SK-N-DZ (cell line): ENCODE data around the gene MYO1D. TPM values are rescaled to one million over a fixed set of nuclear protein-coding genes. Genes with fewer than 3 reads are reported as not detected.
"Not testable (repeated sequence)": the region's sequence is repeated elsewhere in the genome, so short reads cannot be mapped to it uniquely, and the experiment has no call there.

Experiments used
- DNase-seq: peaks from one replicate; pipeline ENCODE4 v3.0.0-alpha.2; 2015; ENCODE audit warnings: low spot score
- polyA plus RNA-seq, 2 experiments: library from polyadenylated mRNA; depleted of rRNA; stranded (reverse); fragments of >200 nt; gene quantifications; 2 replicates each; pipeline ENCODE4 v1.2.3, GENCODE V29; 2014

Gene MYO1D
- polyA plus RNA-seq (2014; cell fraction: cytosol; rRNA removed), result 11.0 and 13.4 TPM in 2 replicates
- 11.4 and 13.4 TPM in 2 replicates for polyA plus RNA-seq (2014; cell fraction: nucleus; rRNA removed)

DNA sequence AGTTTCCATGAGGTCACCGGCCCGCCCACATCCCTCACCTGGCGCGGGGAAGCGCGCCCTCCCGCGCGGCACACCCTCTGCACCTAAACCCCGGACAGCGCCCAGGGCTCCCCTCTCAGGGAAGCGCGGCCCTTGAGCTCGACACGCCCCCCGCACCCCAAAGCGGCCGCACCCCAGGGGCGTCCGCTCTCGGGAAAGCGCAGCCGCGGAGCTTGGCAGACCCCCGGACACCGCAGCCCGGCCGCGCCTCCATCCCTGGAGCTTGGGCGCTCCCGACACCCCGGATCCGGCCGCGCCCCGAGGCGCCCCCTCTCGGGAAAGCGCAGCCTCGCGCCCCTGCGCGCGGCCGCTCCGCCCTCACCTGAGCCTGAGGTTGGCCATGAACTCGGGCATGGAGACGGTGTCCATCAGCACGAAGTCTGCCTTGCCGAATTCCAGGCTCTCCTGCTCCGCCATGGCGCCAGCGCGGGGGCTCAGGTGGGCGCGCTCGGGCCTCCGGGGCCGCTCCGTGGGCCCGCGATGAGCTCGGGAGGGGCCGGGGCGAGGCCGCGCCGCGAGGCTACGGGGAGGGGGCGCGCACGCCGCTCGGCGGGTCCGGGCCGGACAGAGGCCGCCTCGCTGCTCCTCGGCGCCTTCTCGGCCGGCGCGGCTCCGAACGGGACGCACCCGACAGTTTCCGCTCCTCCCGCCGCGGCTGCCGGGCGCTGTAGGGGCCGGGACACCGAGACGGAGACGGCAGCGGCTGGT, at the start of gene MYO1D:
Gene MYO1D (minus strand): TSS at position 708 of the 747 bp plus-strand sequence. CDS start 252 bp downstream, at position 456.
- DNase-seq, result peak; percentile 38

DNA sequence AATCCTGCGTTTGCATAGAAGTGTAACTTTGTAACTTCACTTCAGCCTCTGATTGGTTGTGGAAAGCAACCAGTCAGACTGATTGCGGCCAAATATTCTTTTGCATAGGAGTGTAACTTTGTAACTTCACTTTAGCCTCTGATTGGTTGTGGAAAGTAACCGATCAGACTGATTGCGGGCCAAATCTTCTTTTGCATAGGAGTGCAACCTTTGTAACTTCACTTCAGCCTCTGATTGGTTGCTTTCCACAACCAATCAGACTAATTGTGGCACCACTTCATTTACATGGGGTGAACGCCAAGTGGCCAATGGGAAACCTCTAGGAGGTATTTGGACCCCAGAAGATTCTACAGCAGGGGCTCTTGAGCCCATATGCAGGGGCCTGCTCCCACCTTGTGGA, 49.3 kb upstream of the MYO1D start:
- DNase-seq, result no peak

DNA sequence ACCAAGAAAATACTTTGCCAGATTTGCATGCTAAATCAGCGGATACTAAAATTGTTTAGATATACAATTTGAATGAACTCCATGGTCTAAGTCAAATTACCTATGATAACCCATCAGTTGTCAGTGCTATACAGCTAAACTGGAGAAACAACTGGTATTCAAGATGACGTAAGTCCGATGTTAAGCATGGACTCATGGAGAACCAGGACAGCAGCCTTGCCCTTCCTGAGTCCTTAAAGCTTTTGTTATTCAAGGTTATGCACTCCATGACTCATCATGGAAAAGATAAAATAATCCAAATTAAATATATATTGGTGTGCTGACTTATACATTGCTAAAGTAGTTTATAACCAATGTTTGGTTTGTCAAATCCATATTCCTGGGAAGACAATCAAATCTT, 47.0 kb upstream of the MYO1D start:
- not testable (repeated sequence) for DNase-seq

DNA sequence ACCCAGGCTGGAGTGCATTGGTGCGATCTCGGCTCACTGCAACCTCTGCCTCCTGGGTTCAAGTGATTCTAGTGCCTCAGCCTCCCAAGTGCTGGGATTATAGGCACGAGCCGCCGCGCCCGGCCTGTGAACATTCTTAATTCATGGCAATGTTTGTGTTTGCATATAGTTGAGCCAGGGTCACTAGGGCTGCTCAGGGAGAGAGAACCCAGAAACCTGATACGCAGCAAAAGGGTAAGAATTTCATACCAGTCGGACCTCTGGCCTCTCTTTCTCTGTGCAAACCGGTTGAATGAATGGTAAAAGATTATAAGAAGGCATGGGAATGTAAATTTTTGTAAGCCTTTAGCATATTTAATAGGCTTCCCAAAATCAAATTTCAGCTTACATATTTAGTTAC, 44.1 kb upstream of the MYO1D start:
- no peak for DNase-seq

DNA sequence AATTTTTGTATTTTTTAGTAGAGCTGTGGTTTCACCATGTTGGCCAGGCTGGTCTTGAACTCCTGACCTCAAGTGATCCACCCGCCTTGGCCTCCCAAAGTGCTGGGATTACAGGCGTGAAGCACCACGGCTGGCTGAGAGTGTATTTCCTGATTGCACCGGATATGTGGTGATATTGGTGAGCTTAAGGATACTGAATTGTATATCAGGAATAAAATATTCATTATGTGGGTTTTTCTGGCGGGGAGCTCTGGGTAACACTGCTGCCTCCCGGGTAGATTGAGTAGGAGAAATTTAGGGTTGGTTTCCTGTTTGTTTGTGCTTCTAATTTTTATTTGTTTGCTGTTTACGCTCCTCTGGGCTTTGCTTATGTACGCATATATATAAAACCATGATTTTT, 43.4 kb upstream of the MYO1D start:
- DNase-seq, result no peak

DNA sequence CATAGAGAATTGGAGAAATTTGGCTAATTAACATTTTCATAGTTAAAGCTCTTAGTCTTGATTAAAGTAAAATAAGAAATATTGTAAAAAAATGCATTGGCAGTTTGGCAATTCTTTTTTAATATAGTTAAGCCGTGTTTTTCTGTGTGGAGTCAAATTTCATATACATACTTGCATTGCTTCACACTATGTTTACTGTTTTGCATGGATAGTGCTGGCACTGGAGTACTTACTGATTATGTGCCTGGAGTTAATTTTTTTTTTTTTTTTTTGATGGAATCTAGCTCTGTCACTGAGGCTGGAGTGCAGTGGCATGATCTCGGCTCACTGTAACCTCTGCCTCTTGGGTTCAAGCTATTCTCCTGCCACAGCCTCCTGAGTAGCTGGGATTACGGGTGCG, 43.0 kb upstream of the MYO1D start:
- DNase-seq, result not testable (repeated sequence)

DNA sequence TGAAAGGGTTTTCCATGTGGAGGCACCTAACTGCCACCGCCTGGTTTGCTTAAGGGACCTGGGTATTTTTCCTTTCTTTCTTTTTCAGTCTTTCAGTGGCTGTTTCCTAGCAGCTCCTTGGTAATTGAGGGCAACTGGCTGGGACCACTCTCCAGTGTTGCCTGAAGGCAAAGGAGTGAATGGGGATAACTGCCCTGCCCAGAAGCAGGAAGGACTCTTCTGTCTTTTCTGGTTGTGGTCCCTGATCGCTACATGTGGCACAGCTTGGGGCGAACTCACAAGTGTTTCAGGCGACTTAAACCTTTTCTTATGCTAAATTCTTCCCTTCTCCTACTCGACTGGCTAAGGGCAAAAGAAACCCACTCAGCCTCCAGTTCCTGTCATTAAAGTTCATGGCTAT, 40.9 kb upstream of the MYO1D start:
- no peak for DNase-seq

DNA sequence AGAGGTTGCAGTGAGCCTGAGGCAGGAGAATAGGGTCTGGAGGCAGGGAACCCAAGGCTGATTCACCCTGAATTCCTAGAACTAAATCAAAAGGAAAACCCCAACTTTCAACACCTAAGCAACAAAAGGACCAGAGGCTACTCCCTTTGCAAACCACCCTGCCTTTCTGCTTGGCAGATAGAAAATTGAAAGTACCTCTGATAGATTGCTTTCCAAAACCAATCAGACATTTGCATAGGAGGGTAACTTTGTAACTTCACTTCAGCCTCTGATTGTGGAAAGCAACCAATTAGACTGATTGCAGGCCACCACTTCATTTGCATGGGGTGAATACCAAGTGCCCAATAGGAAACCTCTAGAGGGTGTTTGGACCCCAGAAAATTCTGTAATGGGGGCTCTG, 40.2 kb upstream of the MYO1D start:
- no peak for DNase-seq

DNA sequence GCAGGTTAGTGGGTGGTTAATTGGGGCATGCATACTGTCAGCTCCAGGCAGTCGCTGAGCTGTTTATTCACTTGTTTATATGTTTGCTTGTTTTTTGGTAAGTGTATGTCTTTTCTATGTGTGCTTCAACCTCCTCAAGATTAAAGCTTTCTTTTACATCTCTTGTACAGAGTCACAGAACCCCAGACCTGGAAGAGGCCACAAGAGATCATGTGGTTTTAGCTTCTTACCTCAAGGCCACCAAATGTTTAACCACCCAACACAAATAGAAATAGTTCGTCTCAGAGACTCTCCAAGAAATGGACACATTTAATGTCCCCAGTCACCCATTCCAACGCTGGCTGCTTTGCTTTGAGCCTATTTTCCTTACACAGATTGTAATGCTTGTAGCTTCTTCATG, 39.2 kb upstream of the MYO1D start:
- DNase-seq, result no peak

DNA sequence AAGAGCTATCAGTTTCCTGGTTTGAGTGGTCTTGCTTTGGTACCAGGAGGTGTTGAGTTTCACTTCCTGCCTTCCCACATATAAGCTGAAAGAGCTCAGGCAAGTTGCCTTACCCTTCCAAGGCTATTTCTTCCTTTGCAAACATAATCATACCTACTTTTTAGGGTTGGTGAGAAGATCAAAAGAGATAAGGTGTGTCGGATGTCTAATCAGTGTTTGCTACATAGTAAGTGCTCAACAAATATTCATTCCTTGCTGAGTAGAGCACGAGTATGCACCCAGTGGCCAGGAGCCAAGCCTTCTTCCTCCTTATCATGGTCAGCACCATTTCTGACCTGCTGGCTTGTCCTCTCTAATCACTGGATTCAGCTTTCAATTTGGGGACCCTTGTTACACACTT, 38.3 kb upstream of the MYO1D start:
- no peak for DNase-seq

DNA sequence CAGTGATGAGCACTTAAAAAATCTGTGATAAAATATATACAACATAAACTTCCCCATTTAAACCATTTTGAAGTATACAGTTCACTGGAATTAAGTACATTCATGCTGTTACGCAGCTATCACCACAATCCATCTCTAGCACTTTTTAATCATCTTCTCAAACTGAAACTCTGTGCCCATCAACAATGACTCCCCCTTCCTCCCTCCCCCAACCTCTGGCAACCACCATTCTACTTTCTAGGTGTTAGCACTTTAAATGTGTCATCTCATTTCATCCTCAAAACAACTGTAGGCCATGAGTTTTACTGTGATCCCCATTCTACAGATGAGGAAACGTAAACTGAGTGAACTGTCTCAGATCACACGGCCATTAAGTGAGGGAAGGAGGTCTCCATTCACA, 37.3 kb upstream of the MYO1D start:
- DNase-seq, result no peak

DNA sequence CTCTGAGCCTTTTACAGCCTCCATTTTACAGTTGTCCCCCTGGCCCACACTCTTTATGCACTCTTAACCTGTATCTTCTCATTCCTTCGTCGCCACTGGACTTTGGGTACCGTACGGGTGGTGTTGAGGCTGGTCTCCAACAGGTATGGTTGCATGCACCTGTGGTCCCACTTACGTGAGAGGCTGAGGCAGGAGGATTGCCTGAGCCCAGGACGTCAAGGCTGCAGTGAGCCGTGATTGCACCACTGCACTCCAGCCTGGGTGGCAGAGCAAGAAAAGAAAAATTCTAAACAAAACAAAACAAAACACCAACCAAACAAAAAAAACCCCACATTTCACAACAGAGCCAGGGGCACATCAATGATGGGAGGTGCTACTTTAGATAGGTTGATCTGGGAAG, 36.7 kb upstream of the MYO1D start:
- no peak for DNase-seq

DNA sequence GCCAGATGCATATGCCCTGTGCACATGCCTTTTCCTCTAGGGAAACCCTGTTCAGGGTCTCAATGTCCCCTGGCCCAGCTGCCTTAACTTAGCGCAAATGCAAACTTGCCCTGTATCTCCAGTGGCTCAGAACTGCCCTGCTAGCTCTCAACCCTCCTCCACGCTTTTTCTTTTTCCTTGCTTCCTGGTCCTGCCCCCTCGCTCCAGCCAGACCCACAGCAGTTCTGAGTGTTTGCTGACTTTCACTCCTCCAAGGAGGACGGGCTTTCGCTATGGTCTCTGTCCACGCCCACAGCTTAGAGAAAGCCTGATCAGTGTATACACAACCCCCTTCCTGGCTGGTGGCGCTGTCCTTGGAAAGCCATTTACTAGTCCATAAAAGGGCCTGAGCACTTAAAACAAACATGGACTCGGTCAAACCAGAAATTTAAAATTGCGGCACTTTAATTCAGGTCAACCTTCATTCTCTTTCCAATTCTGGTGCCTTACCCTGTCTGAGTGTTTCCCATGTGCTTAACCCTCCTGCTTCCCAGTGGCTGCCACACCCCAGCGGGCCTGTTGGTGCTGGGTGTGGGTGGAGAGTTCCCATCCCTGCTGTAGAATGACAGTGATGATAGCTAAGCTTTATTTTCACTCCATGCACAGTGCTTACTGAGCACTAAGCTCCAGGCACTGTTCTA, 35.4 kb upstream of the MYO1D start:
- no peak for DNase-seq

DNA sequence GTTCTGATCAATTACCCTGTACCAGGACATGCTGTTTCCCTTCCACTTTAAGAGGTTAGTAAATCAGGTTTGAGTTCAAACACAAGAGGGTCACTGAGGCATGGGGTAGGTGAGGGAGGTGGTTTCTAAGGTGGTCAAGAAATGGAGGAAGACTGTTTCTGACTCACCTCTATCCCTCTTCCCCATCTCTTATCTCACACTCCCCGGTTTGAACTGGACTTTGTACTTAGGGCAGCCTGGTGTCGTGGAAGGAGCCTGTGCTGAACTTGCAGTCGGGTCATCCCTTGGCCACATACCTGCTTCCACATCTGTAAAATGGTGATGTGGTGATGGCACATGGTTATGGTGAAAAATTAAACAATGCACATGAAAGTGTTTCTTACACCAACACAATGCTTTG, 33.8 kb upstream of the MYO1D start:
- no peak for DNase-seq

DNA sequence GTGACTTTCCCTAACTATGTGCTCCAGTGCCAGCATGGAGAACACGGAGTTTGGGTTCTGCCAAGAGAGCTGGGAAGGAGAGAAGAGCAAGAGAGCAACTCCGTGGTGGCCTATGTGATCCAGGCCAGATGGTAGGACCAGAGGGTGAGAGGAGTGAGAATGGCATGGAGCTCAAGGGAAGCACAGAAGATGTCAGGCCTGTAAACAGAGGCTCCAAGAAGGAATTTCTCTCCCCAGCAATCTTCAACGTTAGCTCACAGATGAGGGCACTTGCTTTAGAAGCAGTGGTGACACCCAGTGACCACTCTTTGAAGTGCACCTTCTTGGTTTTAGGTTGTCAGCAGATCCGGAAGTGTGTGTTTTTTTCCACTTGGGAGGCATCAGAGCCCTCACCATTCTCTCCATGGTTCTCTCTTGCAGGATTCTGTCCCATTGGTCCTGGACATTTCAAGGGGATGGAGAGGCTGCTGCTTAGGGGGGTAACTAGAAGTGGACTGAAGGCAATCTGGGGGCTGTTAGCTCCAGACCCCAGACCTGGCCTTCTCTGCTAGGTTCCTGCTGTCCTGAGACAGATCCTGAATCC, 33.0 kb upstream of the MYO1D start:
- DNase-seq, result peak; percentile 79

DNA sequence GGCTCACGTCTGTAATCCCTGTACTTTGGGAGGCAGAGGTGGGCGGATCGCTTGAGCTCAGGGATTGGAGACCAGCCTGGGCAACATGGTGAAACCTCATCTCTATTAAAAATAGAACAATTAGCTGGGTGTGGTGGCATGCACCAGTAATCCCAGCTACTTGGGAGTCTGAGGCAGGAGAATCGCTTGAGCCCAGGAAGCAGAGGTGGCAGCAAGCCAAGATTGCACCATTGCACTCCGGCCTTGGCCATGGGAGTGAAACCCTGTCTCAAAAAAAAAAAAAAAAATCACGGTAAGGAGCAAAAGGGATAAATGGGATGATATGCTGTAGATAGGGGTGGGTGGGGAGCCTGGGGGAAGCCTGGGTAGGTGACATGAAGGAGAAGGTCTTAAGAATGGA, 30.7 kb upstream of the MYO1D start:
- DNase-seq, result no peak

DNA sequence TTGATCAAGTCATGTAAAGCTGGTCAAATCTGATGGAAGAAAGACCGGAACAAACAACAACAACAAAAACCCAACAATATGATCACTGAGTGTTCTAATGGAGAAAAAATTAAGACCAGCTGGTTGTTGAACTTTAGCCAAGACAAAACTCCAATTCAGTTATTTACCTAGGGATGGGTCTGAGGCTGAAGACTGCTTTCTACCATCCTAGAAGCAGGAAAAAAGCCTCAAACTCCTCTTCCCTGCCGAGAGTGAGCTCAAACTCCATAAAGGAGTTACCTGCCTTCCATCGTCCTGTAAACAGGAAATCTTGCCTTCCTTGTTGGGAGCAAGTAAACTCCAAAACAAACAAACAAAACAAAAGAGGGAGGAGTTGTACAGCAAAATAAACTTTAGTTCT, 28.0 kb upstream of the MYO1D start:
- DNase-seq, result no peak

DNA sequence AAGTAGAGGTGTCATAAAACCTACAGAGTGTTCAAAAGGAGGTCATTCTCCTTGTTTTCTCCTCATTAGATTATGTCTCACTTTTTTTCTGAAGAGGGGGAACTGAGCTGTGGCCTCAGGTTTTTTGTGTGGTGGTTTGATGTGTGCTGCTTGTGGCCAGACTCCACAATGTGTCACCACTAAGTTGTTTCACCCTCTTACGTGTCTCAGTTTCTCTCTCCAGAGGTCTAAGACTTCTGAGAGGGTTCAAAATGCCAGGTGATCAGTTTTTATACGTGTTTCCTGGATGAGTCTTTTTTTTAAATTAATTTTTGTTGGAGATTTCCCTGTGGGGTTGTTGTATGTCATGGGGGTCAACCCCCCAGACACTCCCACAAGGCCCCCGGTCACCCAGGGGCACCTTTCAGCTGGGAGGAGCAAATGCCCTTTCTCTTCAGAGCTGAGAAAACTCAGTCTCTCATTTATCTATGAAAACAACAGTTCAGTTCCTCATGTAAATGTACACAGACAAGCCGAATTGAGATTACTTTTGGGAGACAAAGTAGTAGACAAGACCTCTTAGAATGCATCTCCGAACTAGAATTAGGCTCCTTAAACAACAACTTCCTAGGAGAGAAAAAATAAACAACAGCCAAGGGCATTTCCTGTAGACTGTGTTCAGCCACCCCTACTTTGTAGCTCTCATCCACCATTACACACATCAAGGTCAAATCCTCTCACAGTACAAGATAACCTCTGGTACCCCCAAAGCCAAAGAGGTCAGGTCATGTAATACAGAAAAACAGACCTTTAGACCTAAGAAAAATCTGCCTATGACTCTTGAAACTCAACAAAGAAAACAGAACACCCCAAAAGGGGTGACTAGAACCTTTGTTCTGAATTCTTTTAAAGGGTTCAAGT, 27.1 kb upstream of the MYO1D start:
- no peak for DNase-seq

DNA sequence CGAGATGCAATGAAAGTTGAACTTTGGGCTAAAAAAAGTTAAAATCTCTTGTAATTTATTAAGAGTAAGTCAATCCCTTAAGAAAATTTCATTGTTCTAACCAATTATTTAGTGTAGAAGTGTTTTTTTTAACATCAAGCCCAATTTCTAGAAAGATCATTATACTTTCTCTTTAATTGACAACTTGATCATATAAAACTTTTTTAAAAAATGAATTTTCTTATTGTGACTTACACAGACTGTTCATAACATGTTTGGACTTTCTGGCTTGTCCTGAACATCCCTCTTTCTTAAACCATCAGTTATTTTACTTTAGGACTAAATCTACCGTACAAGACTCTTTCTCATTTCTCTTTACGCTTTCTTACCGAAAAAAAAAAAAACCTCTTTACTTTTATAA, 24.8 kb upstream of the MYO1D start:
- DNase-seq, result no peak

DNA sequence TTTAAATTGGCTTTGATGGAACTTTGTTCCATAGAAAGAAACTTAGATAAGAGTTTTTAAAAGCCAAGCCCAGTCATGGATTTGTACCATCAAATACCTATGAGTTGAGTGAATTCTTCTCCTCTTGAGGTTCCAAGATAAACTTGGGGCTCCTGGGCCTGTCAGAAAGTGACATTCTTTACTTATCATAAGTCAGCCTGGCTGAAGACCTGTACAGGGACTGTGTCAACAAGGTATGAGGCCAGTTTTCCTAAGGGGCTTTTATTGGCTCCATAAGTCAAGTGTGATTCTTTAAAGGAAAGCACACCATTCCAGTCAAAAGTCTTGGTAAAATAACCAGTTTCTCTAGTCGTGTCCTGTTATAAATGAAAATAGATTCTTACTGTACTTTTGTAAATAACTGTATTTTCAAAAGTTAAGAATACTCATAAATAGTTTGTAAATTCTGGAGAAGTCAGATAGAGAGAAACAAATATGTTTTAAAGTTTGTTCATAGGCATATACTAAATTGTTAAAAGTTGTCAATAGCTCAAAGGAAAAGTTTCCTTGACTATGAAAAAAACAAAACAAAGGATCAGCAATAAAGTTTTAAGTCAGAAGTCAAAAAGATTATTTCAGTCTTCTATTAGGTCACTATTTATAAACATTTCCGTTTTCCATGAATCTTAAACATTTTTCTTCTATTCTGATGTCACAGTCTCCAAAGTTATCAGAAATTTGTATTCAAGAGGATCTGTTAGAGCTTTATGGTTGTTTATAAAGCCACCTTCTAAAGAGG, 22.5 kb upstream of the MYO1D start:
- no peak for DNase-seq

DNA sequence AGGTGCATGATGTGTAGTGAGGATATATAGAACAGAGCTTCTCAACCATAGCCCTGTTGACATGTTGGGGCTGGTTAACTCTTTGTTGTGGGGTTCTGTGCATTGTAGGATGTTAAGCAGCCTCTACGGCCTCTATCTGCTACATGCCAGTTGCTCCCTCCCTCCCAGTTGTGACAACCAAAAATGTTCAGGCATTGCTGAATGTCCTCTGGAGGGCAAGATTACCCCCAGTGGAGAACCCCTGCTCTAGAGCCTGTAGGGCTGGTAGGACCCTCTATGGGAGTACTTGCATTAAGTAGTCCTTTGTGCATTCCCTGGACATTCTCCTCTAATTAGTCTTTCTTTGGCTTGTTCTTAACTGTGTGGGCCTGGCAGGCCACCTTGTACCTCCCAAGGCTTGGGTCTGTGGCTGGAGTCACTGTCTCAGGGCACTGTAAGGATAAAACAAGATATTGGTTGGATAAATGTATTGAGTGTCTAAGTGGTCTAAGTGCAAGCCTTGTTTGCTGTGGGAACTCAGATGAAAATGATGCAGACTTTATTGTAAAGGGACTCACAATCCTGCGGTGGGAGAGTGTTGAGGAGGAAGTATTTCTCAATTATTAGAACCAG, 19.8 kb upstream of the MYO1D start:
- peak; percentile 22 for DNase-seq
